Measurements from ENCODE around the gene EPHB2.

DNA sequence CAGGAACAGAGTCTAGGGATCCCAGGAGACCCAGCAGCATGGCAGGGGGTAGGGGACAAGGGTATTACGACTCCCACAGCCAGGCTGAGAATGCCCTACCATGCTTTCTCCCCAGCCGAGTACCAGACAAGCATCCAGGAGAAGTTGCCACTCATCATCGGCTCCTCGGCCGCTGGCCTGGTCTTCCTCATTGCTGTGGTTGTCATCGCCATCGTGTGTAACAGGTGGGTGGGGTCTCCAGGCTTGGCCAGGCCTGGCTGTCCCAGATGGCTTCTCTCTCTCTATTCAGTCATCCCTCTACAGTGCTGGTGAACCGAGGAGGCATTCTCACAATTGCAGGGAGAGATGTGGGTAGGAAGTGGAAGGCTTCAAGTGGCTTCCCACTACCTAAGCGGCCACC, 184.7 kb downstream of the EPHB2 start:
- TF ChIP-seq, protein P1, sequence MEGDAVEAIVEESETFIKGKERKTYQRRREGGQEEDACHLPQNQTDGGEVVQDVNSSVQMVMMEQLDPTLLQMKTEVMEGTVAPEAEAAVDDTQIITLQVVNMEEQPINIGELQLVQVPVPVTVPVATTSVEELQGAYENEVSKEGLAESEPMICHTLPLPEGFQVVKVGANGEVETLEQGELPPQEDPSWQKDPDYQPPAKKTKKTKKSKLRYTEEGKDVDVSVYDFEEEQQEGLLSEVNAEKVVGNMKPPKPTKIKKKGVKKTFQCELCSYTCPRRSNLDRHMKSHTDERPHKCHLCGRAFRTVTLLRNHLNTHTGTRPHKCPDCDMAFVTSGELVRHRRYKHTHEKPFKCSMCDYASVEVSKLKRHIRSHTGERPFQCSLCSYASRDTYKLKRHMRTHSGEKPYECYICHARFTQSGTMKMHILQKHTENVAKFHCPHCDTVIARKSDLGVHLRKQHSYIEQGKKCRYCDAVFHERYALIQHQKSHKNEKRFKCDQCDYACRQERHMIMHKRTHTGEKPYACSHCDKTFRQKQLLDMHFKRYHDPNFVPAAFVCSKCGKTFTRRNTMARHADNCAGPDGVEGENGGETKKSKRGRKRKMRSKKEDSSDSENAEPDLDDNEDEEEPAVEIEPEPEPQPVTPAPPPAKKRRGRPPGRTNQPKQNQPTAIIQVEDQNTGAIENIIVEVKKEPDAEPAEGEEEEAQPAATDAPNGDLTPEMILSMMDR (IDR thresholded peaks at IDR 0.05) = no peak
- TF ChIP-seq CBFB (CRISPR knock-in tag; IDR thresholded peaks at IDR 0.05; ENCODE audit: low read depth) (no peak), SOX15 (CRISPR knock-in tag; IDR thresholded peaks at IDR 0.05) (no peak), JUN (CRISPR knock-in tag; IDR thresholded peaks at IDR 0.05) (no peak)
- TF ChIP-seq, protein P2, sequence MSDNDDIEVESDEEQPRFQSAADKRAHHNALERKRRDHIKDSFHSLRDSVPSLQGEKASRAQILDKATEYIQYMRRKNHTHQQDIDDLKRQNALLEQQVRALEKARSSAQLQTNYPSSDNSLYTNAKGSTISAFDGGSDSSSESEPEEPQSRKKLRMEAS (CRISPR knock-in tag; IDR thresholded peaks at IDR 0.05) = no peak
